ENCODE data around the gene CADPS2. TPM values are rescaled to one million over a fixed set of nuclear protein-coding genes. Genes with fewer than 3 reads are reported as not detected.

Gene CADPS2
- total RNA-seq, 1 donor from 2014 or later = 74.0 TPM

- DNase-seq (ENCODE audit: low read depth, low spot score) = no peak
Measured at GRCh38 chr7:122457969-122458368, 428.3 kb downstream of the CADPS2 start.

DNA sequence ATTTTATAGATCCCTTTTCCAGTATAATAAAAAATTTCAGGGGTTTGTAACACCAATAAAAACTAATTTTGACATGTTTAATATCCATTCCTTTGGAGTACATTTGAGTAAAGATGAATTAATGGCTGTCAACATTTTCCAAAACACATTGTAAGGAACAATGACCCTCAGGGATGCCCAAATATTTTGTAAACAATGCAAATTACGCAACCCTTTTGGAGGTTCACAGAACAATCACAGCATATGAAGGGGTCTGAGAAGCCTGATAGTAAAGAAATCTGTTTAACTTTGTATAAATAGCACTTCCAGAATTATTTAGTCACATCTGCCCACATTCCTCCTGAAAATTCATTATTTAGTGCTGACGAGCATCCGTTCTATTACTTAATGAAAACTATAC lies 428.9 kb downstream of the CADPS2 start:
- no peak for DNase-seq (ENCODE audit: low read depth, low spot score)

GRCh38 chr7:122454776-122455507 lies 431.3 kb downstream of the CADPS2 start:
- DNase-seq (ENCODE audit: low read depth, low spot score) = no peak

- DNase-seq (ENCODE audit: low read depth, low spot score) = no peak
Measured at GRCh38 chr7:122453432-122453831, 432.8 kb downstream of the CADPS2 start.

GRCh38 chr7:122448893-122449589 lies 437.2 kb downstream of the CADPS2 start:
- no peak for DNase-seq (ENCODE audit: low read depth, low spot score)

- no peak for DNase-seq (ENCODE audit: low read depth, low spot score)
Measured at GRCh38 chr7:122442929-122443328, 443.3 kb downstream of the CADPS2 start.

DNA sequence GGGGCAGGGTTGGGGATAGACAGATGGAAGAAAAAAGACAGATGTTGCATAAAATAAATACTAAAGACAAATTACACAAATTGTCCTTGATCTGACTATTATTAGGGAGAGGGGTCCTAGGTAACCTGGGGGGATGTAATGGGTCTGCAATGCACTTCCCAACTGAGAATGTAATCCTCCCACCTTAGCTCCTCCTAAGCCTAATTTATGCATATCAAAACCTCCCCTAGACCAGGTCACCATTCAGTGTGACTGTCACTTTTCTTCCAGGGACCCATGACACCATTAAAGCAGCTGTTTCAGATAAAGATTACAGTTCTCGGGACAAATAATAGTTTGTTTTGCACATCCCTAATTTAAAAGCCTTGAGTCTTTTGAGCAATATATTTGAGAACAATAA lies 447.8 kb downstream of the CADPS2 start:
- no peak for DNase-seq (ENCODE audit: low read depth, low spot score)

GRCh38 chr7:122438006-122438405 lies 448.3 kb downstream of the CADPS2 start:
- DNase-seq (ENCODE audit: low read depth, low spot score) = no peak

GRCh38 chr7:122433765-122434164 lies 452.5 kb downstream of the CADPS2 start:
- DNase-seq (ENCODE audit: low read depth, low spot score) = no peak

- peak; percentile 61 for DNase-seq (ENCODE audit: low read depth, low spot score)
Measured at GRCh38 chr7:122430710-122431109, 455.6 kb downstream of the CADPS2 start.

- DNase-seq (ENCODE audit: low read depth, low spot score) = no peak
Measured at GRCh38 chr7:122429926-122430325, 456.3 kb downstream of the CADPS2 start.

DNA sequence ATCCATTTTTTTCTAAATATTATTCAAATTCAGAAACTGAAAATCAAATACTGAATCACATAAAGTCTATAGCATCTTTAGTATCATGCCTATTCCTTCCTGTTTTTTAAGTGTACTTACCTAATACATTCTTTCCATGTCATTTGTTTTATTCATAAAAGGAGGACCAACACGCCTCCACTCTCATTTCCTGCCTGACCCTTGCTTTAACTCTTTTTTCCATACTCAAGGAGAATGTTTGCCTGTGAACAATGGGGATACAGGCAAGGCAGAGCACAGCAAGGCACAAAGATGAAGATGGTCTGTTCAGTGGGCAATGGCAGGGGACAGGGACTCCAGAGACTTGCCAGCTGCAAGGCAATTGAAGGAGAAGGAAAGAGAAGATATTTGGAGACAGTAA lies 460.5 kb downstream of the CADPS2 start:
- DNase-seq (ENCODE audit: low read depth, low spot score) = peak; percentile 3

- no peak for DNase-seq (ENCODE audit: low read depth, low spot score)
Measured at GRCh38 chr7:122423591-122423990, 462.7 kb downstream of the CADPS2 start.

DNA sequence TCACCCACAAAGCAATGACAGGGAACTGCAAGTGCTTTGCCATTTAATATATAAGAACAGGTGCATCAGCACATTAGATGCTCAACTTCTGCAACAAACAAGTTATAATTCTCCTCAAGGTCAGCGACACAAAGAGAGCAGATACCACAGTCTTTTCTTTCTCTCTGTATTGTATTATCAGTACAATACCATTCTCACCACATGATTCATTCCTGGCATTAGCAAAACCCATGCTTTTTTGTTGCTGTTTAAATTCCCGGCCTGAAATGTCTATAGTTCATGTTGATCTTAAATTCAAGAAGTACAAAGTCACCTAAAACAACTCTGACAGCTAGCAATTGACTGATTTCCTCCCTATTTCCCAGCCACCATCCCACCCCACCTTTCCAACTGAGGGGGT lies 469.9 kb downstream of the CADPS2 start:
- no peak for DNase-seq (ENCODE audit: low read depth, low spot score)

DNA sequence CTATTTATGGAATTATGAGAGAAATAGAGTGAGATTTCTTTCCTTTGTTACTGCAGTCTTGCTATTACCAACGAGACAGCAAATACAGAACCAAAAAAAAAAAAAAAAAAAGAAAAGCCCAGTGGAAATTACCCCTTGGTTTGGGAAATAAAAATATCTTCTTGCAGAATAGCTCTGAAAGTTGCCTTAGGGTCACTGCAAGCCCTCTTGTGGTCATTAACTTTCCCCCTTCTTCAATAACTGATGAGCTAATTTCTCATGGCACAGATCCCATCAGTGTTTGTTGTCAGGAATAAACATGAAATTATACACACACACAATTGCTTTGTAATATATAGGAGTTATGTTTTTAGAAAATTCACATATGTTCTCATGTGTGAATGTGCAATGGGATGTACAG lies 470.8 kb downstream of the CADPS2 start:
- DNase-seq (ENCODE audit: low read depth, low spot score) = no peak

DNA sequence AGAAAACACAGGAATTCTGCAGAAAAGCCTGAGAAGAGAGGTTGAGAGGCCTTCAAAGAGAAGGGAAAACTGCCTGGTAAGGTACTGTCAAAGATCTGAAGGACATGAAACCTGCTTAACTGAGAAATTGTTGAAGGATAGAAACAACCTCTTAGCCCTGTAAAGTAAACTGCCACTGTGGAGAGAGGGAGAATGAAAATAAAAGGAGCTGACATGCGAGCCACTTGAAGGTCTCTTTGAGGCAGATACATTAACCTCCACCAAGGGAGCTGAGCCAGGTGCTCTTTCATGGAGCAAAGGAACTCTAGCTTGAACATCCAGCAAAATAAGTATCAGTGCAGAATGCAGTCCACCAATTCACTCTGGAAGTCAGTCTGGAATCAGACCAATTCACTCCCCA lies 472.9 kb downstream of the CADPS2 start:
- no peak for DNase-seq (ENCODE audit: low read depth, low spot score)

DNA sequence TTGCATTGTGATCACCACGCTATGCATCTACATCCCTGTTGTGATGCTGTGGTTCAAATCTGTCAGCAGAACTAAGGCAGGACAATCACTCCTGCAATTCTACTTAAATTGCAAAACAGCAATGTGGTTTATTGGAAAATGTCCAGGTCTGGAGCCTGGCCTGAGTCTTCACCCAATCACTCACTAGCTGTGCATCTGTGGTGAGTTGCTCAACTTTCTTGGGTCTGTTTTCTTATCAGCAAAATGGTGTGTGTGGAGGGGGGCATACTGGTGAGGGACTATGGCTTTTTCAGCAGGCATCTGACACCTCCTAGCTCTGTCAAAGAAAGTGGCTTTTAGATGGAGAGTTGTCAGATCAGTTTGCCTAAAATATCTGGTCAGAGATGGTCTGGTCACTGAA lies 473.4 kb downstream of the CADPS2 start:
- no peak for DNase-seq (ENCODE audit: low read depth, low spot score)

DNA sequence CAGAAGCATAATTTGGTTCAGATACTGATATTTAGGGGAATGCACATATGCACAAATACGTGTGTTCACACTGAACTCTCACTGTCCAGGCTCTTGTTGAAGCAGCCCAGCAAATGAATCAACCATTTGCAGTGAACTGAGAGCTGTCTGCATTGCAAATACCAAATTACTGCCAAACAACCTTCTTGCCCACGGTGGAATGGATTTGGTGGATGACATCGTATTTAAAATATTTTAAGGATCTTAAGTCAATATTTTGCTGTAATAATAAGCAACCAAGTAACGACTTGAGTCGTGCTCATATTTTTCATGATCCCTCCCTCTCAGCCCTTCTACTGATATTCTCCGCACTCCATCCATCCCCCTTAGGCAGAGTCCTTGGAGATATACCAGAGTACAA lies 473.8 kb downstream of the CADPS2 start:
- DNase-seq (ENCODE audit: low read depth, low spot score) = no peak

DNA sequence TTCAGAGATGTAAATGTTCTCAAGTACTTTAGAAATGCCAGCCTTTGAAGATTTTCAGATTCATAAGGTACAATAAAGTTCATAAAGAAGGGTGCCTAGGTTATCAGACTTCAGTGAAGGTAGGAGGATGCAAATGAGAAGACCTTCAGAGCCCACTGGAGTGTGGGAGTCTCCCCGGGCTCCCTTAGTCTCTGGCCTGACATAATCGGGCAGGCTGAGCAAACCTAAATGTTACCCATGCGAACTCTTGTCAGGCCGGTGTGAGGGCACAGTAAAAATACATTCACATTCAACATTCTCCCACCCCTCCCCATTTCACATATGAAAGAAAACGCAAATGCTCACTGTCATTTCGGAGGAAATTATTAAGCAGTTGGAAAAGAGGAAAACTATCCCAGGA lies 479.1 kb downstream of the CADPS2 start:
- DNase-seq (ENCODE audit: low read depth, low spot score) = no peak

DNA sequence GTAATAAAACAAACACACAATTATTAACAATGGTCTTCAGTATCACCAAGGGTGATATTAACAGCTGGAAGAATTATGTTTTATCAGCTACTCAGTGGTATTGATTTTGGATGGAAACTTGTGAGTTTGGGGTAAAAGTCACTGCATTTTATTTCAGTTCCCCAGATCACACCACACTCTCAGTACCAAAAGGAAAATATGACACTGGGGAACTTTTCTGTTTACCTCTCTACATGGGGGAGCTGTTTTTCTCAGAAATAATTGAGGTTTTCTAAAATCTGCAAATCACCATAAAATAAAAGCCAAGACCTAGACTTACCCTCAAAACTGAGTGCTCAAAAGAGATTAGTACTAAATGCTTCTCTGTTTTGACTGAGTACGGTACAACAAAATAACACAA lies 483.1 kb downstream of the CADPS2 start:
- no peak for DNase-seq (ENCODE audit: low read depth, low spot score)

- no peak for DNase-seq (ENCODE audit: low read depth, low spot score)
Measured at GRCh38 chr7:122402235-122402634, 484.0 kb downstream of the CADPS2 start.

DNA sequence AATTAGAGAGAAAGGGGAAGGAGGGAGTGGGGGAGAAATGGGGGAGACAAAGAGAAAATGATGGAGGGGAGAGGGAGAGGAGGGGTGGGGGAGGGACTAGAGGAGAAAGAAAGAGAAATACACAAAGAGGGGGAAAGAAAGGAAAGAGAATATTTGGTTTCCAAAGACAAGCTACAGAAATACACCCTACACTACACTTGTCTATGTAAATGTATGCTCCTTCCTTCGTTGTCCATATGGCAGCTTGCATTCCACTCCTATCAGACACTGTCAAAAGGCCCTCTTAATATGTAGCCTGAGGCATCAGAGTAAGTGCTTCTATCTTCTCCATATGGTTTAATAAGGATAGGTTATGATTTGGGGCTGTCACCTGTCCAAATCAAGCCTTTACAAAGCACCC lies 488.9 kb downstream of the CADPS2 start:
- DNase-seq (ENCODE audit: low read depth, low spot score) = no peak

- no peak for DNase-seq (ENCODE audit: low read depth, low spot score)
Measured at GRCh38 chr7:122394512-122394911, 491.7 kb downstream of the CADPS2 start.
